ENCODE measurements around the gene MXRA5. TPM values are rescaled to one million over a fixed set of nuclear protein-coding genes. Genes with fewer than 3 reads are reported as not detected.
A peak's percentile ranks its signal among the peaks of the same experiment; 100 is the strongest.

MXRA5 gene
- total and polyA plus RNA-seq, 2 of the 13 experiments (the other 11 are each of a cell fraction or from before 2014, with no cell fraction given), result not detected

DNA sequence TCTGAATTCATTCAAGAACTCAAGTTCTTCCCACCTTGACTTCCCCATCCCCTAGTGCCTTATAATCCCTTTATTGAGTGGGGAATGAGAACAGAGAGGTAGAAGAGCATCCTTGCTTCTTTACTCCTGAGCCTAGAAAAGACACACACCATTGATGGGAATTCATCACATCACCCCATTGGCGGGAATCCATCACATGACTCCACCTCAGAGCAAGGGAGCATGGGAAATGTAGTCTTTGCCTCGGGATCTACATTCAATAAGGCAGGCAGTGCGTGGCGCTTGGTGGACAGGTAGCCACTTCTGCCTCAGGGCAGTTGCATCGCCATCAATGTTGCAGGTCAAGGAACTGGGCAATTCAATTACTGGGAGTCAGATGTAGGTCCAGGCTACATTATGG lies 50.7 kb downstream of the MXRA5 start:
- Histone ChIP-seq H4K20me1 (ENCODE audit: insufficient read depth, low read length) (no peaks in the 10 kb centered on the region), H3K4me3 (replicated peaks in 1 of 3; ENCODE audit: insufficient read depth in 1 of 3, low read depth in 2 of 3, low read length in 3 of 3) (no peak overlapping the region), H3K9ac (ENCODE audit: insufficient read depth, low read depth, low read length) (no peak overlapping the region), H2AFZ (ENCODE audit: low read length) (no peak overlapping the region), H3K9me3 (ENCODE audit: low read length) (no peaks in the 10 kb centered on the region), H3K4me2 (ENCODE audit: low read depth, low read length) (no peak overlapping the region), H3K27me3 (ENCODE audit: control insufficient read depth in 1 of 2, insufficient read depth in 2 of 2, low read length in 2 of 2) (no peaks in the 10 kb centered on the region), H3K27ac (ENCODE audit: extremely low read length, insufficient read depth, low read length) (no peak overlapping the region), H3K79me2 (ENCODE audit: insufficient read depth, low read length) (no peaks in the 10 kb centered on the region), H3K36me3 (replicated peaks in 1 of 2; ENCODE audit: control insufficient read depth in 1 of 2, insufficient read depth in 2 of 2, low read length in 2 of 2) (no peaks in the 10 kb centered on the region), H3K4me1 (ENCODE audit: insufficient read depth, low read length) (no peaks in the 10 kb centered on the region)
- TF ChIP-seq ZNF570 (CRISPR knock-in tag; IDR thresholded peaks at IDR 0.05; ENCODE audit: borderline replicate concordance) (no peak), ZNF883 (CRISPR knock-in tag; IDR thresholded peaks at IDR 0.05; ENCODE audit: not compliant biosample characterization) (no peak), ZNF143 (CRISPR knock-in tag; IDR thresholded peaks at IDR 0.05) (peak; percentile 77), ZNF205 (CRISPR knock-in tag; IDR thresholded peaks at IDR 0.05) (no peak), ZBTB38 (CRISPR knock-in tag; IDR thresholded peaks at IDR 0.05) (no peak), THYN1 (CRISPR knock-in tag; IDR thresholded peaks at IDR 0.05; ENCODE audit: borderline replicate concordance, low read depth) (no peak), THAP11 (CRISPR knock-in tag; IDR thresholded peaks at IDR 0.05) (peak; percentile 76), ZNF501 (CRISPR knock-in tag; IDR thresholded peaks at IDR 0.05) (no peak), KLF9 (CRISPR knock-in tag; IDR thresholded peaks at IDR 0.05; ENCODE audit: low read depth) (no peak), SRSF9 (IDR thresholded peaks at IDR 0.05; ENCODE audit: borderline replicate concordance, insufficient read depth, low read depth, low read length, poor library complexity, severe bottlenecking) (no peak), ZNF781 (CRISPR knock-in tag; IDR thresholded peaks at IDR 0.05; ENCODE audit: borderline replicate concordance, not compliant biosample characterization) (no peak), NFYC (CRISPR knock-in tag; IDR thresholded peaks at IDR 0.05) (peak; percentile 32; the same call in 1 of the 2 replicates)
- TF ChIP-seq, protein P1, sequence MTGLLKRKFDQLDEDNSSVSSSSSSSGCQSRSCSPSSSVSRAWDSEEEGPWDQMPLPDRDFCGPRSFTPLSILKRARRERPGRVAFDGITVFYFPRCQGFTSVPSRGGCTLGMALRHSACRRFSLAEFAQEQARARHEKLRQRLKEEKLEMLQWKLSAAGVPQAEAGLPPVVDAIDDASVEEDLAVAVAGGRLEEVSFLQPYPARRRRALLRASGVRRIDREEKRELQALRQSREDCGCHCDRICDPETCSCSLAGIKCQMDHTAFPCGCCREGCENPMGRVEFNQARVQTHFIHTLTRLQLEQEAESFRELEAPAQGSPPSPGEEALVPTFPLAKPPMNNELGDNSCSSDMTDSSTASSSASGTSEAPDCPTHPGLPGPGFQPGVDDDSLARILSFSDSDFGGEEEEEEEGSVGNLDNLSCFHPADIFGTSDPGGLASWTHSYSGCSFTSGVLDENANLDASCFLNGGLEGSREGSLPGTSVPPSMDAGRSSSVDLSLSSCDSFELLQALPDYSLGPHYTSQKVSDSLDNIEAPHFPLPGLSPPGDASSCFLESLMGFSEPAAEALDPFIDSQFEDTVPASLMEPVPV (CRISPR knock-in tag; IDR thresholded peaks at IDR 0.05), result no peak
- TF ChIP-seq, protein P2, sequence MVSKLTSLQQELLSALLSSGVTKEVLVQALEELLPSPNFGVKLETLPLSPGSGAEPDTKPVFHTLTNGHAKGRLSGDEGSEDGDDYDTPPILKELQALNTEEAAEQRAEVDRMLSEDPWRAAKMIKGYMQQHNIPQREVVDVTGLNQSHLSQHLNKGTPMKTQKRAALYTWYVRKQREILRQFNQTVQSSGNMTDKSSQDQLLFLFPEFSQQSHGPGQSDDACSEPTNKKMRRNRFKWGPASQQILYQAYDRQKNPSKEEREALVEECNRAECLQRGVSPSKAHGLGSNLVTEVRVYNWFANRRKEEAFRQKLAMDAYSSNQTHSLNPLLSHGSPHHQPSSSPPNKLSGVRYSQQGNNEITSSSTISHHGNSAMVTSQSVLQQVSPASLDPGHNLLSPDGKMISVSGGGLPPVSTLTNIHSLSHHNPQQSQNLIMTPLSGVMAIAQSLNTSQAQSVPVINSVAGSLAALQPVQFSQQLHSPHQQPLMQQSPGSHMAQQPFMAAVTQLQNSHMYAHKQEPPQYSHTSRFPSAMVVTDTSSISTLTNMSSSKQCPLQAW (CRISPR knock-in tag; IDR thresholded peaks at IDR 0.05), result no peak
- no peak for DNase-seq (ENCODE audit: low spot score)
- ATAC-seq, result no peak
- intact Hi-C loops (cut with micrococcal nuclease; ENCODE audit: unreplicated experiment) (no loop called here), in situ Hi-C loops (cut with HindIII; ENCODE audit: extremely low pct_ligation_motif_present, low pct_unique_long_range_greater_than_20kb) (no loop called here)
- POLR2A ChIA-PET, result no interaction called here
- WGBS (ENCODE audit: low lambda C conversion rate), result no CpG with 5 or more reads among the region's 5 CpGs
- CTCF ChIA-PET (ENCODE audit: low intra/inter-chr PET ratio, low total read pairs), result no interaction called here
- FAIRE-seq, result no peak
- BruUV-seq (replicated peaks), result no TSS peak
